Panc1 (cell line): ENCODE measurements around the gene SYT1. TPM values are rescaled to one million over a fixed set of nuclear protein-coding genes. Genes with fewer than 3 reads are reported as not detected.

Source experiments
- ATAC-seq: fragments of 200-7000 bp; cut with Tn5 transposase; 2 replicates; pipeline ENCODE4 v1.9.1; 2020; ENCODE audit warnings: mild to moderate bottlenecking, moderate library complexity
- BruUV-seq: library from RNA; stranded (reverse); fragments of 400-500 nt; replicated peaks from 2 replicates; lab custom pipeline; 2021; lab: Mats Ljungman, UMichigan
- CTCF ChIA-PET: fragments of 300-600 bp; sonication (Branson Sonifier 250); formaldehyde crosslinking; loops from one replicate; lab custom pipeline; 2022; ENCODE audit warnings: antibody characterized with exemption; lab: Charles Lee
- POLR2A ChIA-PET: fragments of 300-600 bp; sonication (Branson Sonifier 250); formaldehyde crosslinking; loops from one replicate; lab custom pipeline; 2022; ENCODE audit warnings: antibody characterized with exemption; lab: Charles Lee
- DNase-seq: peaks from one replicate; pipeline ENCODE4 v3.0.0-alpha.2; 2010; ENCODE audit warnings: low read depth, low spot score
- H3K27ac ChIP-seq: 2 replicates; pipeline ENCODE4 v1.5.1; 2011; ENCODE audit warnings: mild to moderate bottlenecking, low read length, inconsistent platforms
- H3K27me3 ChIP-seq: fragments of 200-500 bp; sonication (Bioruptor generic); 2 replicates; pipeline ENCODE4 v1.6.0; 2014; ENCODE audit warnings: low read length, inconsistent platforms; ENCODE audit not compliant: control insufficient read depth, insufficient read depth
- H3K36me3 ChIP-seq: fragments of 200-500 bp; sonication (Bioruptor generic); 2 replicates; pipeline ENCODE4 v1.5.1; 2014; ENCODE audit warnings: inconsistent platforms, mild to moderate bottlenecking, low read length, moderate library complexity; ENCODE audit not compliant: control insufficient read depth, insufficient read depth
- H3K4me1 ChIP-seq: 2 replicates; pipeline ENCODE4 v1.5.1; 2011; ENCODE audit warnings: inconsistent platforms, mild to moderate bottlenecking, low read length, moderate library complexity; ENCODE audit not compliant: control insufficient read depth, insufficient read depth
- H3K4me3 ChIP-seq, 2 experiments: 2 replicates each; pipeline ENCODE4 v1.5.1; 2011 to 2012; ENCODE audit warnings: low read depth in 2 of 2, low read length in 2 of 2, mild to moderate bottlenecking in 2 of 2, inconsistent platforms in 1 of 2, moderate library complexity in 1 of 2
- H3K9me3 ChIP-seq: fragments of 200-500 bp; sonication (Bioruptor generic); 2 replicates; pipeline ENCODE4 v1.5.1; 2014; ENCODE audit warnings: low read depth, mild to moderate bottlenecking, inconsistent platforms, low read length, moderate library complexity; ENCODE audit not compliant: control insufficient read depth, insufficient read depth
- CTCF ChIP-seq: fragments of 450-650 bp; IDR thresholded peaks from 2 replicates; pipeline ENCODE4 v1.5.1; 2017; ENCODE audit warnings: mild to moderate bottlenecking
- POLR2AphosphoS5 ChIP-seq: IDR thresholded peaks from 2 replicates; pipeline ENCODE4 v1.6.1; 2012; ENCODE audit warnings: mild to moderate bottlenecking, low read depth, low read length, moderate library complexity
- REST ChIP-seq, 2 experiments: IDR thresholded peaks; 2 replicates each; pipeline ENCODE4 v1.6.1; 2011 to 2012; ENCODE audit warnings: low read depth in 2 of 2, control low read depth in 1 of 2, low read length in 1 of 2, mild to moderate bottlenecking in 1 of 2, moderate library complexity in 1 of 2; ENCODE audit not compliant: insufficient read depth in 1 of 2
- SIN3A ChIP-seq: IDR thresholded peaks from 2 replicates; pipeline ENCODE4 v1.6.1; 2012; ENCODE audit warnings: low read depth, mild to moderate bottlenecking, low read length, moderate library complexity, borderline replicate concordance; ENCODE audit not compliant: insufficient read depth
- TCF7L2 ChIP-seq: IDR thresholded peaks from 2 replicates; pipeline ENCODE4 v1.6.1; 2011; ENCODE audit warnings: mild to moderate bottlenecking, low read depth, low read length, inconsistent platforms
- in situ Hi-C: cut with HindIII; loops from 2 replicates; pipeline ENCODE4 v1.10.0; 2016; ENCODE audit warnings: low sequenced_read_pairs, low pct_unique_long_range_greater_than_20kb
- intact Hi-C: fragments of 100-400 bp; cut with micrococcal nuclease; formaldehyde crosslinking; loops from one replicate; pipeline ENCODE4 v1.10.0; 2022; ENCODE audit not compliant: unreplicated experiment
- total RNA-seq: library from RNA; stranded (reverse); gene quantifications from one replicate; pipeline ENCODE4 v1.2.1, GENCODE V29; 2021; ENCODE audit not compliant: unreplicated experiment

The SYT1 gene
- total RNA-seq, 1 experiment from 2014 or later = 3.0 TPM

- Histone ChIP-seq H3K36me3 (no peaks in the 10 kb centered on the region), H3K27ac (no peak overlapping the region), H3K27me3 (no peaks in the 10 kb centered on the region), H3K9me3 (0 out of 2 replicates have a peak, but pooled peaks cover under 1% of the 10 kb centered on the region), H3K4me3 (no peak overlapping the region), H3K4me1 (no peaks in the 10 kb centered on the region)
- no TSS peak for BruUV-seq
- no peak for TF ChIP-seq TCF7L2
- TF ChIP-seq CTCF = no peak
- TF ChIP-seq POLR2AphosphoS5 = no peak
- no peak for TF ChIP-seq REST (IDR thresholded peaks at IDR 0.05; ENCODE audit: insufficient read depth in 1 of 2, low read depth in 2 of 2, low read length in 1 of 2)
- TF ChIP-seq SIN3A = no peak
- ChIA-PET POLR2A (no interaction called here), CTCF (no interaction called here)
- no peak for ATAC-seq
- in situ Hi-C loops (no loop called here), intact Hi-C loops (no loop called here)
- DNase-seq = no peak
Measured at GRCh38 chr12:79227091-79227490, 362.5 kb downstream of the SYT1 start.

- Histone ChIP-seq H3K4me1 (no peaks in the 10 kb centered on the region), H3K27ac (no peak overlapping the region), H3K36me3 (no peaks in the 10 kb centered on the region), H3K27me3 (no peaks in the 10 kb centered on the region), H3K4me3 (no peak overlapping the region), H3K9me3 (no peaks in the 10 kb centered on the region)
- ChIA-PET CTCF (no interaction called here), POLR2A (no interaction called here)
- intact Hi-C loops = no loop called here
- DNase-seq (no peak), ATAC-seq (no peak)
- in situ Hi-C loops = no loop called here
- no peak for TF ChIP-seq CTCF
- no peak for TF ChIP-seq REST (IDR thresholded peaks at IDR 0.05; ENCODE audit: insufficient read depth in 1 of 2, low read depth in 2 of 2, low read length in 1 of 2)
- no peak for TF ChIP-seq TCF7L2
- TF ChIP-seq SIN3A = no peak
- no peak for TF ChIP-seq POLR2AphosphoS5
- BruUV-seq = no TSS peak
Measured at GRCh38 chr12:79227646-79228045, 363.1 kb downstream of the SYT1 start.
